NK-92 (cell line): ENCODE data around the gene INPP4A.
"Not testable (repeated sequence)": the region's sequence is repeated elsewhere in the genome, so short reads cannot be mapped to it uniquely, and the experiment has no call there.

Experiments used
- DNase-seq: peaks from one replicate; lab custom pipeline; 2025; ENCODE audit not compliant: unreplicated experiment; lab: John Stamatoyannopoulos, UW

Gene INPP4A

GRCh38 chr2:98444436-98445176, at the start of gene INPP4A:
INPP4A (plus strand) TSS chr2:98444858; CDS start chr2:98520049, 75,191 bp downstream.
- no peak for DNase-seq

- DNase-seq, result no peak
Measured at GRCh38 chr2:98395977-98396376, 48.7 kb upstream of the INPP4A start.

GRCh38 chr2:98396745-98397355, 47.8 kb upstream of the INPP4A start:
- no peak for DNase-seq

- no peak for DNase-seq
Measured at GRCh38 chr2:98399140-98399539, 45.5 kb upstream of the INPP4A start.

- no peak for DNase-seq
Measured at GRCh38 chr2:98403878-98404277, 40.8 kb upstream of the INPP4A start.

GRCh38 chr2:98404556-98405250, 40.0 kb upstream of the INPP4A start:
- no peak for DNase-seq

- DNase-seq, result no peak
Measured at GRCh38 chr2:98405301-98405700, 39.4 kb upstream of the INPP4A start.

GRCh38 chr2:98408155-98408554, 36.5 kb upstream of the INPP4A start:
- DNase-seq, result no peak

GRCh38 chr2:98412751-98413458, 31.8 kb upstream of the INPP4A start:
- DNase-seq, result no peak

- DNase-seq, result not testable (repeated sequence)
Measured at GRCh38 chr2:98414246-98414645, 30.4 kb upstream of the INPP4A start.

- DNase-seq, result not testable (repeated sequence)
Measured at GRCh38 chr2:98415719-98416248, 28.9 kb upstream of the INPP4A start.

GRCh38 chr2:98416383-98417159, 28.1 kb upstream of the INPP4A start:
- DNase-seq, result no peak

GRCh38 chr2:98419544-98419943, 25.1 kb upstream of the INPP4A start:
- no peak for DNase-seq

- DNase-seq, result no peak
Measured at GRCh38 chr2:98419977-98420725, 24.5 kb upstream of the INPP4A start.

- no peak for DNase-seq
Measured at GRCh38 chr2:98422449-98422848, 22.2 kb upstream of the INPP4A start.

GRCh38 chr2:98426771-98427170, 17.9 kb upstream of the INPP4A start:
- no peak for DNase-seq

GRCh38 chr2:98432145-98432544, 12.5 kb upstream of the INPP4A start:
- DNase-seq, result no peak

- no peak for DNase-seq
Measured at GRCh38 chr2:98433363-98433964, 11.2 kb upstream of the INPP4A start.

GRCh38 chr2:98434492-98434891, 10.2 kb upstream of the INPP4A start:
- no peak for DNase-seq
